Peyer's patch (tissue), 4 donors: ENCODE measurements around the gene DUSP28. TPM values are rescaled to one million over a fixed set of nuclear protein-coding genes. Genes with fewer than 3 reads are reported as not detected.

ENCODE experiments used
- DNase-seq, 3 donors: peaks; one replicate each; pipeline ENCODE4 v3.0.0-alpha.2; 2017 to 2019
- H3K27ac ChIP-seq, 4 donors: fragments of 200-600 bp; sonication (generic); one replicate each; pipeline ENCODE4 v1.5.1; 2016 to 2019
- H3K27me3 ChIP-seq, 2 donors: fragments of 200-600 bp; sonication (generic); one replicate each; pipeline ENCODE4 v1.5.1; 2019
- H3K36me3 ChIP-seq, 3 donors: fragments of 200-600 bp; sonication (generic); one replicate each; pipeline ENCODE4 v1.5.1; 2016 to 2019
- H3K4me1 ChIP-seq, 4 donors: fragments of 200-600 bp; sonication (generic); one replicate each; pipeline ENCODE4 v1.5.1; 2016 to 2019
- H3K4me3 ChIP-seq, 4 donors: fragments of 200-600 bp; sonication (generic); 1 replicate in 3 of 4; 2 replicates in 1 of 4; pipeline ENCODE4 v1.5.1; 2016 to 2019; ENCODE audit warnings: mild to moderate bottlenecking in 1 of 4
- H3K9me3 ChIP-seq, 4 donors: fragments of 200-600 bp; sonication (generic); one replicate each; pipeline ENCODE4 v1.5.1; 2016 to 2019; ENCODE audit warnings: mild to moderate bottlenecking in 1 of 4
- CTCF ChIP-seq, 6 experiments: fragments of 450-650 bp in 4 of 6; fragments of 200-600 bp in 2 of 6; sonication (generic) in 1 of 6; IDR thresholded peaks; one replicate each; pipeline ENCODE4 v1.5.1; 2017 to 2019; ENCODE audit warnings: antibody characterized with exemption in 6 of 6, mild to moderate bottlenecking in 3 of 6, moderate library complexity in 1 of 6
- POLR2A ChIP-seq, 2 donors: fragments of 450-650 bp; IDR thresholded peaks; one replicate each; pipeline ENCODE4 v1.5.1; 2017; ENCODE audit warnings: antibody characterized with exemption in 2 of 2, mild to moderate bottlenecking in 2 of 2, moderate library complexity in 2 of 2
- total RNA-seq, 4 donors: library from RNA; depleted of rRNA; stranded (reverse); fragments of >200 nt; gene quantifications; one replicate each; pipeline ENCODE4 v1.1.0, GENCODE V29; 2016

DUSP28 gene
- total RNA-seq, 4 donors from 2014 or later, result 4.2 to 10.1 (median 7.1) TPM

DNA sequence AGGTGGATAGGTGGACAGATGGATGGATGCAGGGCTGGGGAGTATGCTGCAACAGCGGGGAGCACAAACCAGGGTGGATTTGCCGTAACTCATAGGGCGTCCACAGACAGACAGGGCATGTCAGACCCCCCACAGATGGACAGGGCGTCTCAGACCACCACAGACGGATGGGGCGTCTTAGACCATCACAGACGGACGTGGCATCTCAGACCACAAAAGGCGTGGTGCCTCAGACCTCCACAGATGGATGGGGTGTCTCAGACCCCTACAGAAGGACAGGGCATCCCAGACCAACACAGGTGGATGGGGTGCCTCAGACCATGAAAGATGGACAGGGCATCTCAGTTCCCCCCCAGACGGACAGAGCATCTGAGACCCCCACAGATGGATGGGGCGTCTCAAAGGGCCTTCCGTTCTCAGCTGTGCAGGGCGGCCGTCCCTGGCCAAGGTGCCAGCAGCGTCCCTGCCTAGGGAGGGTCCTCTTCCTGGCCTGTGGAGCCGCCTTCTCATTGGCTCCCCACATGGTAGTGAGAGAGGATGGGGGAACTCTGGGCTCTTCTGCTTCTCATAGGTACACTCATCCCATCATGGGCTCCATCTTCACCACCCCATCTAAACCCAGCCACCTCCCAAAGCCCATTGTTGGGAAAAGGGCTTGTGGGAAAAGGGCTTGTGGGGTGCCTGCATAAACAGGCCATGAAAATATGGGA is 4.5 kb upstream of the DUSP28 start:
- TF ChIP-seq CTCF (IDR thresholded peaks at IDR 0.05) (no peak), POLR2A (IDR thresholded peaks at IDR 0.05) (no peak)
- Histone ChIP-seq H3K4me3 (no peak overlapping the region), H3K27me3 (no peaks in the 10 kb centered on the region), H3K9me3 (no peaks in the 10 kb centered on the region), H3K36me3 (peaks cover 0 to 33% (median 0%) of the 10 kb centered on the region in 3 donors), H3K27ac (no peak overlapping the region), H3K4me1 (peaks cover 4 to 23% (median 14%) of the 10 kb centered on the region in 4 donors)
- DNase-seq, result peak in 1 of 3 donors; percentile 8

DNA sequence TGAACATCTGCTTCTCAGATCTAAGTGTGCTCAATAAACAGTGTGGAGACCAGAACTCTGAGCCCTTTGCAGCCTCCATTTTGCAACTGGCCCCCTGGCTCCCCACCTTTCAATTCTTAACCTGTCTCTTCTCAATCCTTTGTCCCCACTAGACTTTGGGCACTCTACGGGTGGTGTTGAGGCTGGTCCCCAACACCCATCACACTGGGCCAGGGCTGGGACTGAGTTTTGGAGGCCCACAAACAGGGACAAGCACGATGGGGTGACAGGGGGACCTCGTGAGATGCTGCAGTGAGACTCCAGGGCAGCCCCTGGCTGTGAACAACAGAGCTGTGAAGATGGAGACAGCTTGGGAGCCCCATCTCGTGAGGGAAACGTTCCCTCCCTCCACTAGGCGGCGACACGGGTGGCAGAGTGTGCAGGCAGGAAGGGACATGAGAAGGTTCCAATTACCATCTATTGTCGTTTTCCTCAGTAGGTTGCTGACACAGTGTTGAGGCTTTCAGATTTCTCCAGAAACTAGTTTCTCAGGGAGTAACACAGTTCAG is 3.5 kb upstream of the DUSP28 start:
- Histone ChIP-seq H3K27me3 (no peaks in the 10 kb centered on the region), H3K4me3 (no peak overlapping the region), H3K9me3 (no peaks in the 10 kb centered on the region), H3K4me1 (peaks cover 4 to 27% (median 16%) of the 10 kb centered on the region in 4 donors), H3K27ac (no peak overlapping the region), H3K36me3 (peaks cover 0 to 24% (median 0%) of the 10 kb centered on the region in 3 donors)
- TF ChIP-seq POLR2A (IDR thresholded peaks at IDR 0.05), result no peak
- TF ChIP-seq CTCF (IDR thresholded peaks at IDR 0.05), result peak in 4 of 6 experiments; percentile 35 to 46 (median 39)
- DNase-seq, result peak; percentile 46 to 80 (median 63)

DNA sequence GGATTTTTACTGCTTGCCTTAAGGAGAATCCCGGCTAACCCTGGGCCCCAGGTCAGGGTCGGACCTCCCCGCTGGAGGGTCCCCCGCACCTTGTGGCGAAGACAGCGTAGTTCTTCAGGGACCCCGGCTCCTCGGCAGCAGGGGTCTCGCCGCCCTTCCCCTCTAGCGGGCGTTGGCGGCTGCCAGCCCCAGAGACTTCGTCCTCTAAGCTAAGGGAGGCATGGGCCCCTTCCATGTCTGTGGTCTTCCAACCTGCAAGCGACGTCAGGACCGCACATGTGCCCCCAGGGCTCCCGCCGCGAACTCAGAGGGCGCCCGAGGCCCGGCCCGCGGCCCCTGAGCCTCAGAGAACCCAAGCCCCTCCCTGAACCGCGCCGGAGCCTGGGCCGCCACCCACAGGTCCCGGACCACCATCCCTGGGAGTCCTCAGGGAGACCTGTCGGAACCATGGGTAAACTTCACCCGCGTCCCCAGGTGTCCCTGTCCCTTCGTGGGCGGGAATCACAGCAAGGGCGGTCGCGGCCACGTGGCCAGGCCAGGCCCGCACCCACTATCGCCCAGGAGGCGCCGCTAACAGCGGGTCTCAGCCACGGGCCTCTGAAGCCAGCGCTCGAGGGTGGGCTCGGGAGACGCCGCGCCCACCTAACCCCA is 2.9 kb upstream of the DUSP28 start:
- no peak for TF ChIP-seq POLR2A (IDR thresholded peaks at IDR 0.05)
- TF ChIP-seq CTCF (IDR thresholded peaks at IDR 0.05), result no peak
- peak in 1 of 3 donors; percentile 47 for DNase-seq

DNA sequence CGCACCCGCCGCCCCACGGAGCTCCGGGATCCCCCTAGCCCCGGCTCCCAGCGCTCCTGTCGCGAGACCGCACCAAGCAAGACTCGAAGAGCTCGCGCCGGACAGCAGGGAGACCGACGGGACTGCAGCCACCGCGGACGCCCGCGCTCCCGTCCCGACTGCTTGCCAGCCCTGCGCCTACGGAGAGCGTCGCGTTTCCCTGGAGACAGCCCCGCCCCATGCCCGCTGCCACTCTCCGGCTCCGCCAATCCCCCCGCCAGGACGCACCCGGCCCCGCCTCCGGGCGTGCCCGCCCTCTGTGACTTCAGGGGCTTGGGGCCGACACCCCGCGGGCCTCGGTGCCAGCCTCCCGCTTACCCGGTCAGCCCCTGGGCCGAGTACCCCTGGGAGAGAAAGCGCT is 2.3 kb upstream of the DUSP28 start, which contains the start of gene ANKMY1:
ANKMY1 (minus strand) TSS at position 181 of the 400 bp plus-strand sequence. CDS start 653 bp downstream, outside the sequence.
- Histone ChIP-seq H3K36me3 (peaks cover 0 to 12% (median 0%) of the 10 kb centered on the region in 3 donors), H3K27ac (no peak within 1 kb of the TSS), H3K9me3 (no peaks in the 10 kb centered on the region), H3K27me3 (no peaks in the 10 kb centered on the region), H3K4me3 (peak within 1 kb of the TSS; percentile 25 to 60 (median 43)), H3K4me1 (peaks cover 4 to 37% (median 23%) of the 10 kb centered on the region in 4 donors)
- peak; percentile 41 to 84 (median 75) for DNase-seq
- TF ChIP-seq CTCF (IDR thresholded peaks at IDR 0.05) (no peak), POLR2A (IDR thresholded peaks at IDR 0.05) (no peak)

More for the DNA sequence above, 2.9 kb upstream of the DUSP28 start:
- Histone ChIP-seq H3K27me3 (no peaks in the 10 kb centered on the region), H3K9me3 (no peaks in the 10 kb centered on the region), H3K36me3 (peaks cover 0 to 18% (median 0%) of the 10 kb centered on the region in 3 donors), H3K4me1 (peaks cover 4 to 33% (median 21%) of the 10 kb centered on the region in 4 donors), H3K4me3 (peak overlapping the region; percentile 25 to 60 (median 43)), H3K27ac (no peak overlapping the region)

DNA sequence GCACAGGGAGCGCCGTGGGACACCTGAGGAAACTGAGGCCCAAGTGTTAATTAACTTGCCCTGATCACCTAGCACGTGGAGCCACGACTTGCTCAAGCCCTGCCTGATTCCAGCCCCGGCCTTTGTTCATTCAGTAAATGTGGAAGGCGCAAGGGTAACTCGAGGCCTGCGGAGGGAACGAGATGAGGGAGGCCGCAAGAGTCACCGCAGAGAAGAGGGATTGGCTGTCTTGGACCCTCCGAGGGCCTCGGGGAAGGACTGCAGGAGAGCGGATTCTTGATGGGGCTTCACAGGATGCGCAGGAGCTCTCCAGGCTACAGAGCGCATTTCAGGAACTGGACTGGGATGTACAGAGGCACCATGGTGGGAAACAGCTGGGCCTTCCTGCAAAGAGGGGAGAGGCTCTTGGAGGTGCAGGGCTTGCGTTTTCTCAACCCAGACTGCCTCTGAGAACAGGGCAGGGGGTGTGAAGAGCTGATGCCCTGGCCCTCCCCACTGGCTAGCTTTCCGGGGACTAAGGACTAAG is 1.9 kb upstream of the DUSP28 start:
- peaks cover 0 to 8% (median 0%) of the 10 kb centered on the region in 3 donors for H3K36me3 ChIP-seq
- peak overlapping the region in 3 of 4 donors; percentile 41 to 60 (median 45) for H3K4me3 ChIP-seq
- H3K27ac ChIP-seq, result no peak overlapping the region
- no peaks in the 10 kb centered on the region for H3K27me3 ChIP-seq
- TF ChIP-seq POLR2A (IDR thresholded peaks at IDR 0.05), result no peak
- no peak for TF ChIP-seq CTCF (IDR thresholded peaks at IDR 0.05)
- peaks cover 4 to 37% (median 23%) of the 10 kb centered on the region in 4 donors for H3K4me1 ChIP-seq
- peak in 2 of 3 donors; percentile 10 to 47 for DNase-seq
- H3K9me3 ChIP-seq, result no peaks in the 10 kb centered on the region
